K562 (cell line): ENCODE data around the gene AKR1C3. TPM values are rescaled to one million over a fixed set of nuclear protein-coding genes. Genes with fewer than 3 reads are reported as not detected.
A peak's percentile ranks its signal among the peaks of the same experiment; 100 is the strongest.

Experiments used
- BCOR ChIP-seq: fragments of 450-650 bp; IDR thresholded peaks from 2 replicates; pipeline ENCODE4 v1.6.1; 2016
- BRCA1 ChIP-seq, 2 experiments: fragments of 450-650 bp in 1 of 2; sonication (generic) in 1 of 2; formaldehyde crosslinking in 1 of 2; IDR thresholded peaks; 2 replicates each; pipeline versions ENCODE4 v1.5.0 to v1.6.1; 2017 to 2020; ENCODE audit warnings: mild to moderate bottlenecking in 1 of 2, missing genetic modification reagents in 1 of 2
- DACH1 ChIP-seq: fragments of 450-650 bp; IDR thresholded peaks from 2 replicates; pipeline ENCODE4 v1.6.1; 2018; ENCODE audit not compliant: partially characterized antibody
- EHMT2 ChIP-seq: fragments of 450-650 bp; IDR thresholded peaks from 2 replicates; pipeline ENCODE4 v1.6.1; 2018; ENCODE audit warnings: antibody characterized with exemption
- GATAD2B ChIP-seq: fragments of 450-650 bp; IDR thresholded peaks from 2 replicates; pipeline ENCODE4 v1.6.1; 2017; ENCODE audit warnings: mild to moderate bottlenecking, borderline replicate concordance
- HIVEP1 ChIP-seq: fragments of 250-450 bp; sonication (Bioruptor Pico); IDR thresholded peaks from 2 replicates; pipeline ENCODE4 v1.4.0; 2020; ENCODE audit warnings: mild to moderate bottlenecking
- KLF16 ChIP-seq: IDR thresholded peaks from 2 replicates; pipeline ENCODE4 v1.6.1; 2016; ENCODE audit warnings: antibody characterized with exemption
- MAZ ChIP-seq, 2 experiments: fragments of 450-650 bp in 1 of 2; sonication (generic) in 1 of 2; formaldehyde crosslinking; IDR thresholded peaks in 1 of 2; conservative IDR thresholded peaks in 1 of 2; 2 replicates each; pipeline versions ENCODE4 v1.4.0 to v1.5.0; 2020; ENCODE audit warnings: mild to moderate bottlenecking in 1 of 2, missing genetic modification reagents in 1 of 2
- NCOA2 ChIP-seq, 2 experiments: fragments of 450-650 bp; IDR thresholded peaks; 2 replicates each; pipeline ENCODE4 v1.6.1; 2018; ENCODE audit warnings: mild to moderate bottlenecking in 2 of 2, moderate library complexity in 1 of 2; ENCODE audit not compliant: partially characterized antibody in 2 of 2
- NR2F6 ChIP-seq: fragments of 450-650 bp; formaldehyde crosslinking; IDR thresholded peaks from 2 replicates; pipeline ENCODE4 v1.4.0; 2020; ENCODE audit warnings: mild to moderate bottlenecking
- NR3C1 ChIP-seq: sonication (generic); formaldehyde crosslinking; IDR thresholded peaks from 2 replicates; pipeline ENCODE4 v1.8.1; 2022; ENCODE audit warnings: missing genetic modification reagents
- RBM25 ChIP-seq: fragments of 200-400 bp; formaldehyde crosslinking; IDR thresholded peaks from 2 replicates; pipeline ENCODE4 v1.6.1; 2018; ENCODE audit warnings: low read length, low read depth, moderate library complexity; ENCODE audit not compliant: severe bottlenecking
- SAFB2 ChIP-seq: fragments of 200-400 bp; formaldehyde crosslinking; IDR thresholded peaks from 2 replicates; pipeline ENCODE4 v1.6.1; 2018; ENCODE audit warnings: borderline replicate concordance, low read length, low read depth, moderate library complexity; ENCODE audit not compliant: severe bottlenecking
- SMAD2 ChIP-seq: fragments of 150-350 bp; IDR thresholded peaks from 2 replicates; pipeline ENCODE4 v1.6.1; 2014; ENCODE audit warnings: low read depth, mild to moderate bottlenecking, low read length
- ZNF224 ChIP-seq: sonication (generic); formaldehyde crosslinking; IDR thresholded peaks from 2 replicates; pipeline ENCODE4 v1.8.0; 2022; ENCODE audit warnings: mild to moderate bottlenecking, missing genetic modification reagents
- ZNF282 ChIP-seq: sonication (generic); formaldehyde crosslinking; IDR thresholded peaks from 2 replicates; pipeline ENCODE4 v1.8.1; 2023; ENCODE audit warnings: missing genetic modification reagents
- ZNF699 ChIP-seq: fragments of 250-450 bp; sonication (Bioruptor Pico); IDR thresholded peaks from 2 replicates; pipeline ENCODE4 v1.8.0; 2021; ENCODE audit warnings: mild to moderate bottlenecking, moderate library complexity; ENCODE audit not compliant: insufficient replicate concordance
- ZNF76 ChIP-seq: fragments of 250-450 bp; sonication (Bioruptor Pico); IDR thresholded peaks from 2 replicates; pipeline ENCODE4 v1.4.0; 2020; ENCODE audit warnings: mild to moderate bottlenecking, moderate library complexity, borderline replicate concordance
- ZNF780A ChIP-seq: fragments of 250-450 bp; sonication (Bioruptor Pico); IDR thresholded peaks from 2 replicates; pipeline ENCODE4 v1.5.0; 2021; ENCODE audit warnings: mild to moderate bottlenecking
- polyA plus RNA-seq, 8 experiments: library from polyadenylated mRNA; depleted of rRNA in 4 of 8; stranded (reverse) in 5 of 8; unstranded in 3 of 8; fragments of >200 nt; fragmentation: Nextera tagmentation in 2 of 8; fragmentation: Illumina TruSeq in 1 of 8; extraction: Ambion mirVana in 2 of 8; extraction: Trizol in 1 of 8; gene quantifications; 2 replicates each; pipeline versions ENCODE4 v1.2.1 to v1.2.3, GENCODE V29; 2011 to 2014; ENCODE audit warnings: inconsistent platforms in 1 of 8, missing spikeins in 1 of 8
- total RNA-seq, 7 experiments: library from RNA; depleted of rRNA in 6 of 7; stranded (reverse); fragments of >200 nt in 6 of 7; fragmentation: Illumina TruSeq in 2 of 7; extraction: Trizol in 2 of 7; gene quantifications; 2 replicates each; pipeline versions ENCODE4 v1.2.1 to v1.2.3, GENCODE V29; 2011 to 2021; ENCODE audit warnings: low replicate concordance in 1 of 7
- TF ChIP-seq, protein P1 (sequence below): sonication (generic); formaldehyde crosslinking; IDR thresholded peaks from 2 replicates; pipeline ENCODE4 v1.8.0; 2022; ENCODE audit warnings: mild to moderate bottlenecking, missing genetic modification reagents, borderline replicate concordance
- TF ChIP-seq, protein P2 (sequence below): fragments of 200-800 bp; sonication (Bioruptor generic); IDR thresholded peaks from 2 replicates; pipeline ENCODE4 v1.6.1; 2017; ENCODE audit warnings: missing genetic modification characterization, missing compliant biosample characterization
- TF ChIP-seq, protein P3 (sequence below): conservative IDR thresholded peaks from 2 replicates; pipeline ENCODE4 v1.6.1; 2011; ENCODE audit warnings: low read depth, mild to moderate bottlenecking, low read length; ENCODE audit not compliant: control insufficient read depth
- TF ChIP-seq, protein P4 (sequence below): fragments of 450-650 bp; IDR thresholded peaks from 2 replicates; pipeline ENCODE4 v1.6.1; 2016; ENCODE audit warnings: borderline replicate concordance

The AKR1C3 gene
- total and polyA plus RNA-seq, 9 of the 15 experiments (the other 6 are each of a cell fraction or from before 2014, with no cell fraction given), result 4.6 to 20.4 (median 10.1) TPM

DNA sequence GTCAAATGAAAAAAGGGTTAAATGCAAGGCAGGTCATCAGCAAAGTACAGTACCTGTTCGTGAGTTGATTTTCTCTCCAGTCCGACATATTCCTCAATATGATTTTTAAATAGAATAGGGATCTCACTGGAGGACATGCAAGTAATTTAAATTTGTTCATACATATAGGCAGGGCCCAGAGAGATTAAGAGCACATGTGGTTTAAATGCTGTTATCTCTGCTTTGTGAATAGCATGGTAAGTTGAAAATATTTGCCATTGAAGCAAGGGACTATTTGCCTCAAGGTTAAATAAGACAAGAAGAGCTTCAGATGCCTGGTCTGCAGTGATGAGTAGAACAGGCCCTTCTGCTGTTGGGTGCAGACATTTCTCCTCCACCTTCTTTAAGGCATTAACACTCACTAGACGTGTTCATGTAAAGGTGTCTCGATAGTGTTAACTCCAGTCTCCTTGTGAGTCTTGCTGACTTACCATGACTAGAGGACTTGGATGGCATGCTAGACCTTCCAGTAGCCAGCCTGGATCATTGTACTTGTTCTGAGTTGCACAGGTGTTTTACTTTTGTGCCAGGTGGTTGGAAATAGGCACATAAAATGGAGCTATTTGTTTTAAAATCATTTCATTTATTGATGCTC lies 15.6 kb upstream of the AKR1C3 start (continued):
- TF ChIP-seq, protein P1, sequence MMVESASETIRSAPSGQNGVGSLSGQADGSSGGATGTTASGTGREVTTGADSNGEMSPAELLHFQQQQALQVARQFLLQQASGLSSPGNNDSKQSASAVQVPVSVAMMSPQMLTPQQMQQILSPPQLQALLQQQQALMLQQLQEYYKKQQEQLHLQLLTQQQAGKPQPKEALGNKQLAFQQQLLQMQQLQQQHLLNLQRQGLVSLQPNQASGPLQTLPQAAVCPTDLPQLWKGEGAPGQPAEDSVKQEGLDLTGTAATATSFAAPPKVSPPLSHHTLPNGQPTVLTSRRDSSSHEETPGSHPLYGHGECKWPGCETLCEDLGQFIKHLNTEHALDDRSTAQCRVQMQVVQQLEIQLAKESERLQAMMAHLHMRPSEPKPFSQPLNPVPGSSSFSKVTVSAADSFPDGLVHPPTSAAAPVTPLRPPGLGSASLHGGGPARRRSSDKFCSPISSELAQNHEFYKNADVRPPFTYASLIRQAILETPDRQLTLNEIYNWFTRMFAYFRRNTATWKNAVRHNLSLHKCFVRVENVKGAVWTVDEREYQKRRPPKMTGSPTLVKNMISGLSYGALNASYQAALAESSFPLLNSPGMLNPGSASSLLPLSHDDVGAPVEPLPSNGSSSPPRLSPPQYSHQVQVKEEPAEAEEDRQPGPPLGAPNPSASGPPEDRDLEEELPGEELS (CRISPR knock-in tag), result no peak
- TF ChIP-seq BCOR (no peak), MAZ (CRISPR knock-in tag; conservative IDR thresholded peaks at IDR 0.05 in 1 of 2, IDR thresholded peaks at IDR 0.05 in 1 of 2) (no peak; a peak in 1 of 4 replicates), RBM25 (no peak), KLF16 (no peak), SAFB2 (no peak), BRCA1 (IDR thresholded peaks at IDR 0.05) (no peak), BRCA1 (CRISPR knock-in tag; IDR thresholded peaks at IDR 0.05) (no peak), DACH1 (no peak), NR2F6 (CRISPR knock-in tag) (no peak), EHMT2 (peak; percentile 86), ZNF699 (CRISPR knock-in tag) (no peak), GATAD2B (no peak), ZNF76 (no peak), ZNF780A (CRISPR knock-in tag) (no peak), HIVEP1 (no peak), SMAD2 (no peak), NCOA2 (IDR thresholded peaks at IDR 0.05; ENCODE audit: partially characterized antibody in 2 of 2) (no peak), NR3C1 (no peak), ZNF282 (CRISPR knock-in tag) (no peak), ZNF224 (CRISPR knock-in tag) (no peak)
- TF ChIP-seq, protein P2, sequence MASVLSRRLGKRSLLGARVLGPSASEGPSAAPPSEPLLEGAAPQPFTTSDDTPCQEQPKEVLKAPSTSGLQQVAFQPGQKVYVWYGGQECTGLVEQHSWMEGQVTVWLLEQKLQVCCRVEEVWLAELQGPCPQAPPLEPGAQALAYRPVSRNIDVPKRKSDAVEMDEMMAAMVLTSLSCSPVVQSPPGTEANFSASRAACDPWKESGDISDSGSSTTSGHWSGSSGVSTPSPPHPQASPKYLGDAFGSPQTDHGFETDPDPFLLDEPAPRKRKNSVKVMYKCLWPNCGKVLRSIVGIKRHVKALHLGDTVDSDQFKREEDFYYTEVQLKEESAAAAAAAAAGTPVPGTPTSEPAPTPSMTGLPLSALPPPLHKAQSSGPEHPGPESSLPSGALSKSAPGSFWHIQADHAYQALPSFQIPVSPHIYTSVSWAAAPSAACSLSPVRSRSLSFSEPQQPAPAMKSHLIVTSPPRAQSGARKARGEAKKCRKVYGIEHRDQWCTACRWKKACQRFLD (CRISPR knock-in tag), result no peak
- TF ChIP-seq, protein P3, sequence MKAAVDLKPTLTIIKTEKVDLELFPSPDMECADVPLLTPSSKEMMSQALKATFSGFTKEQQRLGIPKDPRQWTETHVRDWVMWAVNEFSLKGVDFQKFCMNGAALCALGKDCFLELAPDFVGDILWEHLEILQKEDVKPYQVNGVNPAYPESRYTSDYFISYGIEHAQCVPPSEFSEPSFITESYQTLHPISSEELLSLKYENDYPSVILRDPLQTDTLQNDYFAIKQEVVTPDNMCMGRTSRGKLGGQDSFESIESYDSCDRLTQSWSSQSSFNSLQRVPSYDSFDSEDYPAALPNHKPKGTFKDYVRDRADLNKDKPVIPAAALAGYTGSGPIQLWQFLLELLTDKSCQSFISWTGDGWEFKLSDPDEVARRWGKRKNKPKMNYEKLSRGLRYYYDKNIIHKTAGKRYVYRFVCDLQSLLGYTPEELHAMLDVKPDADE, result no peak
- TF ChIP-seq, protein P4, sequence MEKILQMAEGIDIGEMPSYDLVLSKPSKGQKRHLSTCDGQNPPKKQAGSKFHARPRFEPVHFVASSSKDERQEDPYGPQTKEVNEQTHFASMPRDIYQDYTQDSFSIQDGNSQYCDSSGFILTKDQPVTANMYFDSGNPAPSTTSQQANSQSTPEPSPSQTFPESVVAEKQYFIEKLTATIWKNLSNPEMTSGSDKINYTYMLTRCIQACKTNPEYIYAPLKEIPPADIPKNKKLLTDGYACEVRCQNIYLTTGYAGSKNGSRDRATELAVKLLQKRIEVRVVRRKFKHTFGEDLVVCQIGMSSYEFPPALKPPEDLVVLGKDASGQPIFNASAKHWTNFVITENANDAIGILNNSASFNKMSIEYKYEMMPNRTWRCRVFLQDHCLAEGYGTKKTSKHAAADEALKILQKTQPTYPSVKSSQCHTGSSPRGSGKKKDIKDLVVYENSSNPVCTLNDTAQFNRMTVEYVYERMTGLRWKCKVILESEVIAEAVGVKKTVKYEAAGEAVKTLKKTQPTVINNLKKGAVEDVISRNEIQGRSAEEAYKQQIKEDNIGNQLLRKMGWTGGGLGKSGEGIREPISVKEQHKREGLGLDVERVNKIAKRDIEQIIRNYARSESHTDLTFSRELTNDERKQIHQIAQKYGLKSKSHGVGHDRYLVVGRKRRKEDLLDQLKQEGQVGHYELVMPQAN, result no peak
